Activated naive CD4-positive, alpha-beta T cell treated with anti-CD3 and anti-CD28 coated beads, Interleukin-2, amount 50 U/mL, for 72 hours (primary cell): ENCODE measurements around the gene CHPF. TPM values are rescaled to one million over a fixed set of nuclear protein-coding genes. Genes with fewer than 3 reads are reported as not detected.

Source experiments
- ATAC-seq, 2 donors: fragments of 150-1000 bp; cut with Tn5 transposase; 2 replicates each; pipeline ENCODE4 v1.10.0; 2021; ENCODE audit warnings: mild to moderate bottlenecking in 2 of 2, moderate library complexity in 2 of 2
- DNase-seq, 2 donors: peaks; one replicate each; pipeline ENCODE4 v3.0.0; 2021 to 2022; ENCODE audit warnings: low spot score in 2 of 2
- H3K27ac Mint-ChIP-seq, 2 donors: one replicate each; pipeline ENCODE4 v1.8.0; 2022; ENCODE audit warnings: mild to moderate bottlenecking in 2 of 2, mixed read lengths in 2 of 2
- H3K36me3 Mint-ChIP-seq, 2 donors: one replicate each; pipeline ENCODE4 v1.8.0; 2022; ENCODE audit warnings: mixed read lengths in 2 of 2
- H3K9me3 Mint-ChIP-seq, 2 donors: one replicate each; pipeline ENCODE4 v1.8.0; 2022; ENCODE audit warnings: mixed read lengths in 2 of 2
- total RNA-seq, 2 donors: library from RNA; stranded (reverse); gene quantifications; one replicate each; pipeline ENCODE4 v1.2.3, GENCODE V29; 2022

Gene CHPF, protein sequence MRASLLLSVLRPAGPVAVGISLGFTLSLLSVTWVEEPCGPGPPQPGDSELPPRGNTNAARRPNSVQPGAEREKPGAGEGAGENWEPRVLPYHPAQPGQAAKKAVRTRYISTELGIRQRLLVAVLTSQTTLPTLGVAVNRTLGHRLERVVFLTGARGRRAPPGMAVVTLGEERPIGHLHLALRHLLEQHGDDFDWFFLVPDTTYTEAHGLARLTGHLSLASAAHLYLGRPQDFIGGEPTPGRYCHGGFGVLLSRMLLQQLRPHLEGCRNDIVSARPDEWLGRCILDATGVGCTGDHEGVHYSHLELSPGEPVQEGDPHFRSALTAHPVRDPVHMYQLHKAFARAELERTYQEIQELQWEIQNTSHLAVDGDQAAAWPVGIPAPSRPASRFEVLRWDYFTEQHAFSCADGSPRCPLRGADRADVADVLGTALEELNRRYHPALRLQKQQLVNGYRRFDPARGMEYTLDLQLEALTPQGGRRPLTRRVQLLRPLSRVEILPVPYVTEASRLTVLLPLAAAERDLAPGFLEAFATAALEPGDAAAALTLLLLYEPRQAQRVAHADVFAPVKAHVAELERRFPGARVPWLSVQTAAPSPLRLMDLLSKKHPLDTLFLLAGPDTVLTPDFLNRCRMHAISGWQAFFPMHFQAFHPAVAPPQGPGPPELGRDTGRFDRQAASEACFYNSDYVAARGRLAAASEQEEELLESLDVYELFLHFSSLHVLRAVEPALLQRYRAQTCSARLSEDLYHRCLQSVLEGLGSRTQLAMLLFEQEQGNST
- 10 to 100 TPM; 13.2 to 16.7 TPM for total RNA-seq

DNA sequence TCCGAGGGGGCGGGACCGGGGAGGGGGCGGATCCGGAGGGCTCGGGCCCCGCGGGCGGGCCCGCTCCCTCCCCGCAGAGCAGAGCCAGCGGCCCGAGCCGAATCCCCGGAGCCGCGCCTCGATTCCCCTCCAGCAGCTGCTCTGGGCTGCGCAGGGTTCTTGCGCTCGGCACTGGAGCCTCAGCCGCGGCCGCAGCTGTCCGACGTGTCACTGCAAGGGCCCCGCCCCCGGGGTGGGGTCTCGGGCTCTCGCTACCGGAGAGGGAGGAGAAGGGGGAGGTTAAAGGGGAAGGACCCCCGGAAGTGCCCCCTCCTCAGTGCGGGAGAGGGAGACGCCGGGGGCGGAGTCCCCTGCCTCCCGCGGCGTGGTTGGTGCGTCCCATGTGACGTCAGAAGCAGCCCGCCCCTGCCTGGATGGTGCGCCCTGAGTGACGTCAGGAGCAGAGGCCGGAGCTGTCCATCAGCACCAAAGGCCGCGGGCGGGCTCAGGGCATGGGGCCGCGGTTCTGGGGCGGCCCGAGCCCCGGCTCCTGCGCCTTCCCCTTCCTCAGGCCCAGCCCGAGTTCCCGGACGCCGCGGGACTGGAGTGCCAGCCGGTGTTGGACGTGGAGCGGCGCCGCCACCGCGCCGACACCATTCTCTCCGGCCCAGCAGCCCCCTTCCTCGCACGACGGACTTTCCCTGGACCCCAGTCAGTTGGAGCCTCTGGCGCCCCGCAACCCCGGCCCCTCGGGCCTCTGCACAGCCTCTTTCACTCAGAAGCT is at the start of gene CHPF, which contains the start of gene TMEM198:
CHPF (minus strand) TSS at position 214 of the 763 bp plus-strand sequence. CDS start 271 bp downstream, outside the sequence.
TMEM198 (plus strand) TSS at position 433 of the 763 bp plus-strand sequence. CDS start 700 bp downstream, outside the sequence.
- Mint-ChIP-seq H3K9me3 (no peaks in the 10 kb centered on the region), H3K36me3 (peaks cover 0 to 7% of the 10 kb centered on the region in 2 donors), H3K27ac (peak within 1 kb of the TSS in 1 of 2 donors; percentile 75)
- peak; percentile 94 to 98 for DNase-seq
- ATAC-seq, result peak; percentile 82 to 86

DNA sequence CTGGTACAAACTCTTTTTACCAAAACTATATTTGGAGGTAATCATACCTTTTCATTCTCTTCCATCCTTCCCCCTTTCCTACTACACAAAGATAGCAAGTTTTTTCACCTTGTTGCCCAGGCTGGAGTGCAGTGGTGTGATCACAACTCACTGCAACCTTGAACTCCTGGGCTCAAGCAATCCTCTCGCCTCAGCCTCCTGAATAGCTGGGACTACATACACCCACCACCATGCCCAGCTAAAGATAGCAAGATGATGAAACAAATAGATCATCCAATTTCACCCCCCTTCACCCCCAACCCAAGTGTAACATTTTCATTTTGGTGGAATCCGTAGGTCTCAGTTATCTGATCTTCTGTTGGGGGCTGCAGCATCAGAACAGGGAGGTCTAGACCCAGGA is 49.5 kb upstream of the CHPF start:
- H3K36me3 Mint-ChIP-seq, result no peaks in the 10 kb centered on the region
- no peak overlapping the region for H3K27ac Mint-ChIP-seq
- ATAC-seq (no peak), DNase-seq (no peak)
- H3K9me3 Mint-ChIP-seq, result no peaks in the 10 kb centered on the region

DNA sequence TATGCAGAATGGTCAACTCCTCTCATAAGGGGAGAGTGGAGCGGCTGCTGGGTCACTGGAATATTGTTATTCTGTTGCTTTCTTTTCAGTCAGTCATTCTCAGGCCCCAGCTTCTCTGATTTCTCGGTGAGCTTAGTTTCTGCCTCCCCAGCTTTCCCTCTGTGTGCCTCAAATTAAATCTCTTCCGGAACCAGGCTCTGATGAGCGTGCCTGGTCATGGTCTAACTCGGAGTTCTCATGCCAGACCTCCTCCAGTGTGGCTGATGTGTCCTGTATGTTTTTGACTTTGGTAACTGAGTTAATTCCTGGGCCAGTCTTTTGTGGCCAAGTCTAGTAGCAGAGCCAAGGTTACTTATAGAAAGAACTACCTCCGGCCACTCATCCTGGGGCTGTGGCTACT is 49.1 kb upstream of the CHPF start:
- no peak overlapping the region for H3K27ac Mint-ChIP-seq
- no peaks in the 10 kb centered on the region for H3K36me3 Mint-ChIP-seq
- no peak for ATAC-seq

DNA sequence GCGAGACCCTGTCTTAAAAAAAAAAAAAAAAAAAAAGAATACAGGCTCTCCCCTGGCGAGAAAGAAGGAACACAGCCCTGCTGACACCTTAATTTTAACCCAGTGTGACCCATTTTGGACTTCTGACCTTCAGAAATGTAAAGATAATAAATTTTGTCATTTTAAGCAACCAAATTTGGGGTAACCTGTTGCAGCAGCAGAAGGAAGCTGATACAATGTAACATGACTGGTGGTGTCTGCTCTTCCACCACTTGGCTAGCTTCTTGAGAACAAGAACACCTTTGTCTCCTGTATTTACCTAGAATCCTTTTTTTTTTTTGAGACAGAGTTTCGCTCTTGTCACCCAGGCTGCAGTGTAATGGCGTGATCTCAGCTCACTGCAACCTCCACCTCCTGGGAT is 47.5 kb upstream of the CHPF start:
- no peak for ATAC-seq
- Mint-ChIP-seq H3K27ac (no peak overlapping the region), H3K36me3 (no peaks in the 10 kb centered on the region)

More for the DNA sequence above, 49.1 kb upstream of the CHPF start:
- no peaks in the 10 kb centered on the region for H3K9me3 Mint-ChIP-seq
- DNase-seq, result no peak

DNA sequence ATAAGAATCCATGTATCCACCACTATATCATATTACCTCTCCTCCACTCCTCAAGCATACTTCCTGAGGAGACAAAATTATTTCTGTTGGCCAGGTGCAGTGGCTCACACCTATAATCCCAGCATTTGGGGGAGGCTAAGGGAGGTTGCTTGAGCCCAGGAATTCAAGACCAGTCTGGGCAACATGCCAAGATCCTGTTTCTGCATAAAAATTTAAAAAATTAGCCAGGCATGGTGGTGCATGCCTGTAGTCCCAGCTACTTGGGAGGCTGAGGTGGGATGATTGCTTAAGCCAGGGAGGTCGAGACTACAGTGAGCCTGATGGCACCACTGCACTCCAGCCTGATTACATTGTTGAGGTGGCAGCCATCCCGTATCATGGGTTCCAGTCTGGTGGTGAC is 37.7 kb upstream of the CHPF start:
- no peak for DNase-seq
- H3K9me3 Mint-ChIP-seq, result no peaks in the 10 kb centered on the region
- H3K36me3 Mint-ChIP-seq, result no peaks in the 10 kb centered on the region
- no peak overlapping the region for H3K27ac Mint-ChIP-seq
- no peak for ATAC-seq

More for the DNA sequence above, 47.5 kb upstream of the CHPF start:
- DNase-seq, result no peak
- no peaks in the 10 kb centered on the region for H3K9me3 Mint-ChIP-seq

DNA sequence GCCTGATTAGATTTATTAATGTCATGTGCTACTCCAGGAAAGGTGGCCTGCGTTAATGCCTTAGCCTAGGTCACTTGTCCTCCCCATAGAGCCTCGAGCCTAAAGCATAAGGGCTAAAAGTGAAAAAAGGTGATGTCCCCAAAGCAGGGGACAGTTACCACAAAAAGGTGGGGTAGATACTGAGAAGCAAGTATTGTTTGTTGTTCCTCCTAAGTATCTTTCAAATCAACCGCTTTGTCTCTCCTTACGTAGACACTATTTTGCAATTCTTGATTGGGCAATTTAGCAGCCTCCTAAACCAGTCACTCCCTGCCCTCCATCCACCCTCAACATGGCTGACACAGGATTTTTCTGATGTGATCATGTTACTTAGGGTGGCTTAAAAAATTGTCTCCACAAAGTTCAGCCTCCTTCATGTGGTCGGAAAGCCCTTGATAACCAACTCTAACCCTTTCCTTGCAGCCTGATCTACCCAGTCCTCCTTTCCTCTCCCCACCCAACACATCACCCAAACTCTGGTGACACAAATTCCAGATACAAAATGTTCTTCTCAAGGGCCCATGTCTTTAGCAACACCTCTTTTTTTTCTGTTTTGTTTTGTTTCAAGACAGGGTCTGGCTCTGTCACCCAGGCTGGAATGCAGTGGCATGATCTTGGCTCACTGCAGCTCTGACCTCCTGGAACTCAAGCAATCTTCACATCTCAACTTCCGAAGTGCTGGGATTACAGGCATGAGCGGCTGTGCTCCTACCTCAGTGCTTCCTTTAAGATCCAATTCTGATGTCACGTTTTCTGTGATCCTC is 35.4 kb upstream of the CHPF start:
- DNase-seq (no peak), ATAC-seq (no peak)
- Mint-ChIP-seq H3K9me3 (no peaks in the 10 kb centered on the region), H3K36me3 (no peaks in the 10 kb centered on the region), H3K27ac (no peak overlapping the region)

DNA sequence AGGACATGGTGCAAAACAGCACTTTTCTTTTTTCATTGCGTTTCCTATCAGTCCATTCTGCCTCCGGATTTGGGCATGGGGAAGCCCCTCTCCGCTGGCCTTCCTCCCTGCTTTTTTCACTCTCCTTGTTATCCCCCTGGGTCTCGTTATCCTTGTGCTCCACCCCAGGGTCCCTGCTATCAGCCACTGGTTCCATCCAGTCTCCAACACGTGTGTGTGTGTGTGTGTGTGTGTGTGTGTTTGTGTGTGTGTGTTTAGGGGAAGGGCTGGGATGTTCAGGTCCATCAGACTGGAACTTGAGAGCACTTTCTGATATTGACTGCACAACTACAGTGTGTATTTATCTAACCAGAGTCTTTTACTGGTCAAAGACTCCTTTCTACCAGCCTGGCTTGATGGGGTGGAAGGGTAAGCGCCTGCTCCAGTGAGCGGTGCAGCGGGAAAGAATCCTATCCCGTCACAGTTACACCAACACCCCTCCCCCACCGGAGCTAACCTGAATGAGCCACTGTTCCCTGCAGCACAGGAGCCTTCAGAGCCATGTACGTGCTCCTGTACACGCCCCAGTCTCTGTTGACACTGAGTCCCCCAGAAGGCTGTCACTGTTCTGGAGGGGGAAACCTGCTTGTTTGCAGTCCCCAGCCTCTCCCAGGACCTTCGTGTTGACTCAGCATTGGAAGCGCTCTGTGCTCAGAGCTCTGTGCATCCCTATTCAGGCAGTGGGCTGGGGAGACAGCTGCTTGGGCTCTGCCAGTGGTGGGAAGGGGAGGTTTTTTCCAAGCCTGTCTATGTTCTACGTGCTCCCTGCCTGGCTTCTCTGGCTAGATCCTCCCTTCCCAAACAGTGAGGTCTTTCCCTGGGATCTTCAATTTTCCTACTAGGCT is 33.1 kb upstream of the CHPF start:
- no peak overlapping the region for H3K27ac Mint-ChIP-seq
- ATAC-seq (no peak), DNase-seq (no peak)
- no peaks in the 10 kb centered on the region for H3K9me3 Mint-ChIP-seq
- H3K36me3 Mint-ChIP-seq, result no peaks in the 10 kb centered on the region

DNA sequence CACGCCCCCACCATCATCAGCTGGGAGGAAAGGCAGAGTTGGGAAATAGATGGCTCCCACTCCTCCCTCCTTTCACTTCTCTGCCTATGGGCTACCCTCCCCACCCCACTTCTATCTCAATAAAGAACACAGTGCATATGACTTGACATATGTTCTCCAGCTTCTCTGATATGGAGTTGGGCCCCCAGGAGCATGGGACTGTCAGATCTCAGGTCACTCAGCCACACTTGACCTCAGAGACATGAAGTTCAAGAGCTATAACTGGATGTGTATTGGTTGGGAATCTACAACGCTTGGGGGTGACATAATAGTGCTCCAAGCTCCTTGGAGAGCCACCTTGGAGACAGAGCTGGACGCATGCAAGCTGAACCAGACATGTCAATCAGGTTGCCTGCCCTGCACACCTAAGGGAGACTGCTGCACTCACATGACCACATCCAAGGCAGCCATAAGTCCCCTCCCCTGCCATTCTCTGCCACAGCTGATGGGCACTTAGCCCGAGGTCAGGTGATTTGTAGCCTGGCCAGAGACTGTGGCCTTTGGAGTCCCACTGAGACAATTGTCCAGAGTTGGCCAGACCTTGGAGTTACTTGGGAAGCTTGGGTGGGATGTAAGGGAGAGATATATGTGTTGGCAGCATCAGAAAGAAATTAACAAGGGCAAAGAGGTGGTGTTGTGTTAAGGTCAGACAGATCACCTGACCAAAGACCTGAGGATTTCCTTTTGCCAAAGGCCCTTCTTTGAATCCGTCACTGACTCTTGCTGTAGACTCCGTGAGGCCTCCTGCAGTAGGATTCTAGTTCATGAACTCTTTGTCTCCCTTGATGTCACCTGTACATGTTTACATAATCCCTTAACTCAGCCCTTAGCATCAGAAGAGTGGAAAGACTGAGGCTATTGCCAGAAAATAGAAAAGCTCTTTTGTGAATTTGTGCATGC is 32.2 kb upstream of the CHPF start:
- no peaks in the 10 kb centered on the region for H3K36me3 Mint-ChIP-seq
- ATAC-seq, result no peak
- no peak overlapping the region for H3K27ac Mint-ChIP-seq
- H3K9me3 Mint-ChIP-seq, result no peaks in the 10 kb centered on the region
- DNase-seq, result no peak

DNA sequence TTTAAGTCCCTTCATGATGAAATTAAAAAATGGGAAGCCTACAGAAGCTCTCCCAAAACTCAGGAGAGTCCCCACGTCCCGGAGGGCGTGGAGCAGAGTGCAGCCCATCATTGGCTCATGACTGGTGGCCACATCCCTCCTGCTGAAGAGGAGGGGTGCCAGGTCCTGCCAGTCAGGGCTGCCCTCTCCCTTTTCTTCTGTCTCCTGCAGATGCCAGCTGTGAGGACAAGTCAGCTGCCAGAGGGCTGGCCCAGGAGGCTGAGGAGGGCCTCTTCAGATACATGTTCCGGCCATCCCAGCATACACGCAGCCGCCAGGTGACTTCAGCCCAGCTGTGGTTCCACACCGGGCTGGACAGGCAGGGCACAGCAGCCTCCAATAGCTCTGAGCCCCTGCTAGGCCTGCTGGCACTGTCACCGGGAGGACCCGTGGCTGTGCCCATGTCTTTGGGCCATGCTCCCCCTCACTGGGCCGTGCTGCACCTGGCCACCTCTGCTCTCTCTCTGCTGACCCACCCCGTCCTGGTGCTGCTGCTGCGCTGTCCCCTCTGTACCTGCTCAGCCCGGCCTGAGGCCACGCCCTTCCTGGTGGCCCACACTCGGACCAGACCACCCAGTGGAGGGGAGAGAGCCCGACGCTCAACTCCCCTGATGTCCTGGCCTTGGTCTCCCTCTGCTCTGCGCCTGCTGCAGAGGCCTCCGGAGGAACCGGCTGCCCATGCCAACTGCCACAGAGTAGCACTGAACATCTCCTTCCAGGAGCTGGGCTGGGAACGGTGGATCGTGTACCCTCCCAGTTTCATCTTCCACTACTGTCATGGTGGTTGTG is 31.1 kb upstream of the CHPF start:
- no peak overlapping the region for H3K27ac Mint-ChIP-seq
- H3K36me3 Mint-ChIP-seq, result no peaks in the 10 kb centered on the region
- DNase-seq, result no peak
- no peaks in the 10 kb centered on the region for H3K9me3 Mint-ChIP-seq
- no peak for ATAC-seq

DNA sequence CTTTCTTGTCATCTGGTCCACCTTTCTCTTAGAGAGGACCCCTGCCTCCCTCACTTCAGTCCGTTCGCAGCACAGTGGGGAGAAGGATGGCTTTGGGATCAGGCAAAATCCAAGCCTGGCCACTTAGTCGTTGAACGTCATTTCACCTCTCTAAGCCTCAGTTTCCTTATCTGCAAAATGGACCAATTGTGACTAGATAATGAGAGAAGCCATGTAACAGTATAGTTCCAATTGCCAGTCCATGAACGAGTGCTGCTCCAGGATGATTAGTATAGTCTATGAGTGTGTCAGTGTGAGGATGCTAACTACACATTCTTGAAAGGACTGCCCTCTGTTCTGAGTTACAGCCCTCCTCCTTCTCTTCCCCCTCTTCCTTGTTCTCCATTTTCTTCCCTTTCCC is 29.6 kb upstream of the CHPF start:
- no peak for DNase-seq
- ATAC-seq, result no peak
- Mint-ChIP-seq H3K27ac (no peak overlapping the region), H3K9me3 (no peaks in the 10 kb centered on the region), H3K36me3 (no peaks in the 10 kb centered on the region)

DNA sequence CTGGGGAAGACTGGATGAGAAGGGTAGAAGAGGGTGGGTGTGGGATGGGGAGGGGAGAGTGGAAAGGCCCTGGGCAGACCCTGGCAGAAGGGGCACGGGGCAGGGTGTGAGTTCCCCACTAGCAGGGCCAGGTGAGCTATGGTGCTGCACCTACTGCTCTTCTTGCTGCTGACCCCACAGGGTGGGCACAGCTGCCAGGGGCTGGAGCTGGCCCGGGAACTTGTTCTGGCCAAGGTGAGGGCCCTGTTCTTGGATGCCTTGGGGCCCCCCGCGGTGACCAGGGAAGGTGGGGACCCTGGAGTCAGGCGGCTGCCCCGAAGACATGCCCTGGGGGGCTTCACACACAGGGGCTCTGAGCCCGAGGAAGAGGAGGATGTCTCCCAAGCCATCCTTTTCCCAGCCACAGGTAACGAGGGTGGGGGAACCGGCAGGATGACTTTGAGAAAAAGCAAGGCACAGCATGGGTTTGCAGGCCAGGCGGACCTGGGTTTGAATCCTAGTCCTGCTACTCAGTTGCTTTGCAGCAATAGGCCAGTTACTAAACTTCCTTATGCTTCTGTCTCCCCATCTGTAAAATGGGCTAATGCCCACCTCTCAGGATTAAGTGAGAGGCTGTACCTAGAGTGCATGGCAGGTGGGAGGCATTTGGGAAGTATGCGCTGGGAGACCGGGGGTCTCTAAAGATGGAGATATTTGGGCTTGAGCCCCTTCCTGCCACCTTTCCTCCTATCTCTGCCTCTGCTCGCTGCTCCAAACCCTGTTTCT is 28.8 kb upstream of the CHPF start, which contains the start of gene INHA:
INHA (plus strand) TSS at position 74 of the 765 bp plus-strand sequence; CDS start at position 139, 65 bp downstream.
- H3K9me3 Mint-ChIP-seq, result no peaks in the 10 kb centered on the region
- no peak within 1 kb of the TSS for H3K27ac Mint-ChIP-seq
- DNase-seq, result no peak
- no peaks in the 10 kb centered on the region for H3K36me3 Mint-ChIP-seq
- ATAC-seq, result no peak

DNA sequence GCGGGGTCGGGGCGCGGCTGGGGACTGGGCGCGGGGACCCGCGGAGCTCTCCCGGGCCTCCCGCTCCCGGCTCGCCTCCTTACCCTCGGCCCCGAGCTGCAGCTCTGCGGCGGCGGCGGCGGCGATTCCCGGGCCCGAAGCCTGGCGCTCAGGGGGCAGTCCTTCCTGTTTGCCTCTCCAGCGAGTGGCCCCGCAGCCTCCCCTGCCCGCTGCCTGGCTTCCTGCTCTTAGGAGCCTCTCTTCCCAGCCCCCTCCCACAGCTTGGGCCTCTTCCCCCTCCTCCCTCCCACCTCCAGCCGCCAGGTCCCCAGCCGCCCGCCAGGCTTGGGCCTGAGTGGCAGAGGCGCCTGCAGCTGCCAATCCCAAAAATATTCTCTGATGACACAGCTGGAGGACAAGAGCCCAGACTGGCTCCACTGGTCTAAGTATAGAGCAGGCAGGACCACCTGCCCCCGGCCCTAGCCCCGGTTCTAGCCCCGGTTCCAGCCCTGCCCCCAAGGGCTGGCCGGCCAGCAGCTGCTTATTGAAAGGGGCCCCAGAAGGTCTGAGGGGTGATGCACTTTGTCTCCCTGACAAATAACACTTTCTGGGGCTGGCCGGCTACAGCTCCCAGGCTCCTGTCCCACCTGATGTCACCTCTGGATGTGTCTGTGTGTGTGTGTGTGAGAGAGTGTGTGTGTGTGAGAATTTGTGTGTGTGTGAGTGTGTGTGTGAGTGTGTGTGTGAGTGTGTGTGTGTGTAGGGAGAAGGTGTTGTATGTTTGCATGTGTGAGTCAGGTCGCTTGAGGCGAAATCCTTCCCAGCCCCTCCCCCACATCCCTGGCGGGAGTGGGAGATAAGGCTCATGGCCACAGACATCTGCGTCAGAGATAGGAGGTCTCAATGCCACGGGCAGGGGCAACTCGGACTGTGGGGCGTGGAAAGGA is 28.0 kb upstream of the CHPF start, which contains the start of gene OBSL1:
OBSL1 (minus strand) TSS at position 229 of the 926 bp plus-strand sequence. CDS start 307 bp downstream, outside the sequence.
- H3K27ac Mint-ChIP-seq, result no peak within 1 kb of the TSS
- H3K36me3 Mint-ChIP-seq, result no peaks in the 10 kb centered on the region
- DNase-seq, result no peak
- H3K9me3 Mint-ChIP-seq, result no peaks in the 10 kb centered on the region
- ATAC-seq, result peak; percentile 21 to 36
